GM21447 (cell line): Measurements from ENCODE around the gene DBH.

Source experiments
- ATAC-seq: cut with Tn5 transposase; IDR thresholded peaks from one replicate; pipeline ENCODE4 v1.9.1; 2021; ENCODE audit not compliant: unreplicated experiment

The DBH gene

GRCh38 chr9:133635533-133636531 is at the start of gene DBH:
Gene DBH (plus strand): TSS chr9:133636363. CDS start chr9:133636372, 9 bp downstream.
- ATAC-seq = no peak

GRCh38 chr9:133587051-133587450 is 49.1 kb upstream of the DBH start:
- no peak for ATAC-seq

DNA sequence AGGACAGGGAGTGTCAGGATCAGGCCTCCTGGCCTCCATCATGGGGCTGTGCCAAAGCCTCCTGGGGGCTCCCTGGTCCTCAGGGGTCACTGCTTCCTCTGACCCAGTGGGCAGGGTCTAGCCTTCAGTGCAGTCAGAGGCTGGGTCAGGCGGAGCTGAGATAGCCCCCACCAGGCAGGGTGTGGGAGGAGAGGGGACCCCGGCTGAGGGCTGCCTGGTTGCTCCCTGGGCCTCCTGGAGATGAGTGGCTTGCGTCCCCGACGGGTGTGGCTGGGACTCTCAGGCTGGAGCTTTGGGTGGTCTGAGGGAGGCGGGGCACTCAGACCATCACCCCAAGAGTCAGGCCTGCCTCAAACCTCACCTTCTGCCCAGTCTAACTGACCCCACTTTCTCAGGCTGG is 48.7 kb upstream of the DBH start:
- no peak for ATAC-seq

GRCh38 chr9:133589454-133590227 is 46.5 kb upstream of the DBH start:
- ATAC-seq = no peak

DNA sequence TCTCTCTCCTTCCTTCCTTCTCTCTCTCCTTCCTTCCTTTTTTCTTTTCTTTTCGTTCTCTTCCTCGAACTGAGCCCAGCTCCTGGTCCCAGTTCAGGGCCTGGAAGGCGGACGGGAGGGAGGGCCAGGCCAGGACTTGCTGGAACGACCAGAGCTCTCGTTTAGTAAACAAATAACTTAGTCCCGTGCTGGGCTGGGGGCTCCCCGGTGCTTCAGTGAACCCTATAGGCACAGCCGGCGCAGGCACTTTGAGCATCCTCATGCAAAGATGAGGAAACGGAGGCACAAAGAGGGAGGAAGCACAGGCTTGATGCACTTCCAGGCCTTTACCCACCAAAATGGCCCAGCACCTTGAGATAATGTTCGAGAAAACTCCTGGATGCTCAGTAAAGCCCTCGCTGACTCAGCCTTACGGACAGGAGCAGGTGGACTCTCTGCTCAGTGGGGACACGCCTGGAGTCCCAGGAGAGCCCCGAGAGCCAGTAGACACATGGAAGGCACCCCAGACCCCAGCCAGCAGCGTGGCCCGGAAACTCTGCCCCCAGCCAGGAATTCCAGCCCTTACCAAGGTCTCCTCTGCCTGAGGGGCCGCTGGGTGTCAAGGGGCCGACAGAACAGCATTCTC is 45.8 kb upstream of the DBH start:
- no peak for ATAC-seq

DNA sequence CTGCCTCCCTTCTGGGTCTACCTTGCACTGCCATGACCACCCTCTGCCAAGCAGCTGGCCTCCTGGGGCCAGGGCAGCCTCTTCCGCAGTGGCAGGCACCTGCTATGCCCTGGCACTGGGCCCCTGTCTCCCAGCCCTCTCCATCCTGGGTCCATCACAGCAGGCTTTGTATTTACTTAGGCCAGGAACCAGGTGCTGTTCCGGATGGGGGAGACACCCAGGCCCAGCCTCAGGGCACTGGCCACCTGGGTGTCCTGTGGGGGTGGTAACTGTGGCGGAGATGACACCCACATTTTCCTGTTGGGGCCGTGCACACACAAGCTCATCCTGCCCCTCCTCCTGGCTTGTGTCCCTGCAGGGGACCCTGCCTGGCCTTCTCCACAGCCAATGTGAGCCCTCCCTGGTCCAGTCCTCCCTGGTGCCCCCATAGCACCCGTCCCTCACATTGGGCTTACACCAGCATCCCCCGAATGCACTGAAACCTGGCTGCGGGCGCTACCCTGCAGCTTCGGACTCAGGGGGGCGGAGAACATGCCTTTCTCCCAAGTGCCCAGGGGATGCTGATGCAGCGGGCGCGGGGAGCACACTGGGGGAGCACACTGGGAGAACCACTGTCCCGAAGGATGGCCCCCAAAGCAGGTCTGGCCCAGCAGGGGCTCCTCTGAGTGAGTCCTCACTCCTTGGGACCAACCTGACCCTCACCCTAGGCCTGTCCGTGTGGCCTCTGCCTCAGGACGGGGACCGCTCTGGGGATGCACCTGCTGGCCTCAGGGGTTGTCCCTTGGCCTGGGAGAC is 44.9 kb upstream of the DBH start:
- no peak for ATAC-seq

GRCh38 chr9:133591985-133592384 is 44.2 kb upstream of the DBH start:
- no peak for ATAC-seq

DNA sequence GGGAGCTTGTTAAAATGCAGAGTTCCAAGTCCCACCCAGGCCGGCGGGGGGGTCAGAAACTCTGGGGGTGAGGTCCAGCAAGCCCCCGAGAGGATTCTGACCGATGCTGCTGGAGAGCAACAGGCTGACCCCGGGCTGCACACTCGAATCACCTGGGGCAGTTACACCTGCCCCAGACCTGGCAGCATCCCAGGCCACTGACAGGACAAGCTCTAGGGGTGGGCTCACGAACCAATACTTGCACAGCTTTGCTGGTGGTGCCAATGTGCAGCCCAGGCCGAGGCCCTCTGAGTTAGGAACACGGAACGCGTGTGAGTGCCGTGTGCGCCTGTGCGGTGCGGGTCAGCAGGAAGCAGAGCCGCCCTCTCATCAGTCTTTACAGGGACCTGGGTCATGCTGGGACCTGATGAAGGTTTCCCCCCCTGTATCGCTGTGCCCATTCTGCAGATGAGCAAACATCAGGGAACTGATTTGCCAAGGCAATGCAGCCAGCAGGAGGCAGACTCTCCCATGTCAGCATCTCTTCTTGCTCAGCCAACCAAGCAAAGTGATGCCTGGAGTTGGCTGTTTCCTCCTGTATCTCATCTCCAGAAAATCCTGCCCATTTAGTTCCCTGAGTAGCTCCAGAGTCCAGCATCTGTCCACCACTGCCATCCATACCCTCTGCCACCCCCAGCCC is 43.3 kb upstream of the DBH start:
- ATAC-seq = no peak

DNA sequence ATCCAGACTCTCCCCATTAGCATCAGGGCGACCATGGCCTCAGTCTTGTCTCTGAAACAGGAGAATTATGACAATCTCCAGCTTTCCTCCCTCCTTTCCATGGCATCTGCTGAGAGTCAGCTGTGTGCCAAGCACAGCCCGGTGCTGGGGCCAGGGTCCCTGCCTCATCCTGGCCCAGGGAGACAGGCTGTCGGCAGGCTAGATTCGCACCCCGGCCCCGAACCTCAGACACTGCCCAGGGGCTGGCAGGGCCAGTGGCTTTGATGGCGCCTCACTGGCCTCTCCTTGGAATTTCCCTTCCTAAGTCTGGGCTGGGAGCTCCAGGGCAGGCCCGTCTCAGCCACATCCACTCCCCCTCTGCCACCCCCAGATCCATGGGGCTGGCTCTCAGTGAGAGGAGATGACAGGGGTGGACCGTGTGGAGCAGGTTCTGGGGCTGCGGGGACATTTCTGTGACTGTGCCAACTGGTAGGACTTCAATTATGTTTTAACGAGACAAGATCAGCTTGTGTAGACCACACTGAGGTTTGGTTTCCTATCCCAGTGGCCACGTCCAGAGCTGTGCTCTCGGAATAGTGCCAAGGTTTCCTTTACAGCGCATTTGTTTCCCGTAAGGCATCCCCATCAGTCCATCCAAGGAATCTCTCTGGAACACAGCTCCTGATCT is 42.4 kb upstream of the DBH start:
- no peak for ATAC-seq

DNA sequence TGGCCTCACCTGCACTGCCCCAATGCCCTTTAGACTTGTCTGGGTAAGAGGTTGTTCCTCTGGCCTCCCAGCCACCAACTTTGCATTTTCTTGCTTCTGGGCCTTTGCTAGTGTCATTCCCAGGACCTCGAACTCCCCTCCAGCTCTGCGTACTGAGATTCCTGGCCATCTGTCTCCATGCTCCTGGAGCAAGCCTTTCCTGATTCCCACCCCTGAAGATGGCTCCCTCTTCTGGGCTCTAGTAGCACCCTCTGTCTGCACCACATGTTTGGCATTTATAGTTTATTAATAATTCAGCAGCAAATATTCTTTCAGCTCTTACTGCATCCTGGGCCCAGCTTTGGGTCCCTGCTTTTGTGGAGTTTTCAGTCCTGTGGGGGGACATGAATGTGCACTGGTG is 41.9 kb upstream of the DBH start:
- ATAC-seq = no peak

DNA sequence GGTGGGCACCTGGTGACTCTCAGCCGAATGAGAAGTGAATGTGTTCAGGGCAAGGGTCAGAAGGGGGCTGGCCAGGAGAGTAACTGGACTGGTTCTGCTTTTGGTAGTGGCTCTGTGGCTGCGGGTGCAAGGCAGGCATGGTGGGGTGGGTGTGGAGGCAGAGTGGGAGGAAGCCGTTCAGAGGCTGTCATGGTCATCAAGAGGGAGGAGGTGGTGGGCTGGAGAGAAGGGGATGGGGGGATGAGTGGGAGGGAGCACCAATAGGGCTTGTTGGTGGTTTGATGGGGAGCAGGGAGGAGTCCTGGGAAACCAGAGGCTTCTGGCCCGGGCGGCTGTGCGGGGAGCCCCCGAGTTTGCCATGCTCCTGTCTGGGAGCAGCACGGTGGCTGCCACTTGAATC is 40.3 kb upstream of the DBH start:
- no peak for ATAC-seq

DNA sequence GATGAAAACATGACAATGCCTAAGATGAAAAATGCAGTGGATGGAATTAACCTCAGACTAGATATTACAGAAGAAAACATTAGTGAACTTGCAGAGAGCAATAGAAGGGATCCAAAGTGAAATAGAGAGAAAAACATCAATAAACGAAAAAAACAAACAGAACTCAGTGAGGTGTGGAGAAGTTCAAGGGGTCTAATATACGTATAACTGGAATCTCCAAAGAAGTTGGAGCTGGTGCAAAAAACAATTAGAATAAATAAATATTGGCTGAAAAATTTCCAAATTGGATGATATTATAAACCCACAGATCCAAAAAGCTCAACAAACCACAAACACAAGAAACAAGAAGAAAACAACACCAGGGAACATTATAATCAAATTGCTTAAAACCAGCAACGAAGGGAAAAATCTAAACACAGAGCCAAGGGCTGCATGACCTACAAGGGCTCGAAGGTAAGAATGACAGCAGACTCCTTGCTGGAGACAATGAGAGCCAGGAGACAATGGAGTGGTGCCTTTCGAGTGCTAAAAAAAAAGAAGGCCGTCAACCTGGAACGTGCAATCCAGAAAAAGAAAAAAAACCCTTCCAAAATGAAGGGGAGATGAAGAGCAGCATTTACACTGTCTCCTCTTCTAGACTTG is 38.7 kb upstream of the DBH start:
- no peak for ATAC-seq

- ATAC-seq = no peak
Observed at GRCh38 chr9:133598978-133599377, 37.2 kb upstream of the DBH start.

DNA sequence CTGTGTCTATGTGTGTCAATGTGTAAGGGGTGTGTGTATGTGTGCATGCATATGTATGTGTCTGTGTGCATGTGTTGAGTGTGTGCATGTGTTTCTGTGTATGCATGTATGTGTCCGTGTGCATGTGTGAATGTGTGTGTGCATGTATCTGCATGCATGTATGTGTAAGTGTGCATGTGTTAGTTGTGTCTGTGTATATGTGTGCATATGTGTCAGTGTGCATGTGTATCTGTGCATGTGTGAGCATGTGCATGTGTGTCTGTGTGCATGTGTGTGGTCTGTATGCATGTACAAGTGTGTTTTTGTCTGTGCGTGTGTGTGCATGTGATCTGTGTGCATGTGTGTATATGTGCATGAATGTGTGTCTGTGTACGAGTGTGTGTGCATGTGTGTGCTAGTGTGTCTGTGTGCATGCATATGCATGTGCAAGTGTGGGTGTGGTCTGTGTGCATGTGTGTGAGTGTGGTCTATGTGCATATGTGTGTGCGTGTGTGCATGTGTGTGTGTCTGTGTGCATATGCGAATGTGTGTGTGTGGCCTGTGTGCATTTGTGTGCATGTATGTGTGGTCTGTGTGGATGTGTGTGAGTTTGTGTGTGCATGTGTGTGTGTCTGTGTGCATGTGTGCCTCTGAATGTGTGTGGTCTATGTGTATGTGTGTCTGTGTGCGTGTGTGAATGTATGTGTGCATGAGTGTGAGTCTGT is 36.5 kb upstream of the DBH start:
- no peak for ATAC-seq

DNA sequence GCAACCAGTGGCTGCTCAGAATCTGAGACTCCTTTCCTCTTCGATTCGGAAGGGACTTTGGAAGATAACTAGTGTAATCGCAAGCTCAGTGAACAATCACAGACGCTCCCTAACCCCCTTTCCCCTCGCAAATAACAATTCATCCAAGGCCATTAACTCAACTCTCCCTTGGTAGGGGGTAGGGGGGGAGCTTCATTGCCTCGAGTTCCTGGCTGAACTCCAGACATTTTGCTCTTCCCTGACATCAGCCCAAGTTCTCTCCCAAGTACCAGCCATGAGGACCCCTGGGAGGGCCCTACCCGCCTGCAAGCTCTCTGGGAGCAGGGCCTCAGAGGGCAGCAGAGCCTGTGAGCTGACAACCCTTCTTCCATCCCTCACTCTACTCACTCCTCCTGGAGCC is 35.4 kb upstream of the DBH start:
- ATAC-seq = no peak

GRCh38 chr9:133601746-133602145 is 34.4 kb upstream of the DBH start:
- no peak for ATAC-seq

- no peak for ATAC-seq
Observed at GRCh38 chr9:133602277-133602676, 33.9 kb upstream of the DBH start.

- ATAC-seq = no peak
Observed at GRCh38 chr9:133603135-133603927, 32.8 kb upstream of the DBH start.
